NCI-H146 treated with DMSO at 0.1 percent for 48 hours (cell line): ENCODE results near the gene CDR2L.
"Not testable (repeated sequence)": the region's sequence is repeated elsewhere in the genome, so short reads cannot be mapped to it uniquely, and the experiment has no call there.

Experiments used
- DNase-seq: peaks from one replicate; lab custom pipeline; 2025; ENCODE audit not compliant: unreplicated experiment; lab: John Stamatoyannopoulos, UW

Gene CDR2L

GRCh38 chr17:74979408-74980146 lies 7.9 kb upstream of the CDR2L start:
- no peak for DNase-seq

- no peak for DNase-seq
These were observed 6.0 kb upstream of the CDR2L start for GRCh38 chr17:74981318-74981978.

GRCh38 chr17:74981979-74982662 lies 5.3 kb upstream of the CDR2L start:
- DNase-seq = peak; percentile 71

GRCh38 chr17:74982663-74983313 lies 4.6 kb upstream of the CDR2L start:
- not testable (repeated sequence) for DNase-seq

- no peak for DNase-seq
These were observed 1.2 kb upstream of the CDR2L start for GRCh38 chr17:74986206-74986576.

GRCh38 chr17:74987909-74988711 lies 678 bp downstream of the CDR2L start:
- DNase-seq = no peak

GRCh38 chr17:74990581-74991105 lies 3.2 kb downstream of the CDR2L start:
- no peak for DNase-seq

GRCh38 chr17:74992223-74992622 lies 4.8 kb downstream of the CDR2L start:
- no peak for DNase-seq

- DNase-seq = no peak
These were observed 7.0 kb downstream of the CDR2L start for GRCh38 chr17:74994440-74994839.

GRCh38 chr17:74995847-74996246 lies 8.4 kb downstream of the CDR2L start:
- no peak for DNase-seq

GRCh38 chr17:74998783-74999182 lies 11.4 kb downstream of the CDR2L start:
- DNase-seq = no peak

- DNase-seq = no peak
These were observed 12.1 kb downstream of the CDR2L start for GRCh38 chr17:74999523-74999922.

GRCh38 chr17:75001915-75002843 lies 14.7 kb downstream of the CDR2L start:
- no peak for DNase-seq

- no peak for DNase-seq
These were observed 15.9 kb downstream of the CDR2L start for GRCh38 chr17:75003070-75003956.

- no peak for DNase-seq
These were observed 16.5 kb downstream of the CDR2L start for GRCh38 chr17:75003957-75004355.

GRCh38 chr17:75004371-75004770 lies 16.9 kb downstream of the CDR2L start:
- DNase-seq = no peak

- no peak for DNase-seq
These were observed 17.9 kb downstream of the CDR2L start for GRCh38 chr17:75005291-75005690.

- not testable (repeated sequence) for DNase-seq
These were observed 18.7 kb downstream of the CDR2L start for GRCh38 chr17:75006084-75006483.
